ENCODE measurements around the gene ATP5MC3. TPM values are rescaled to one million over a fixed set of nuclear protein-coding genes. Genes with fewer than 3 reads are reported as not detected.

Gene ATP5MC3
- total and polyA plus RNA-seq, 2 of the 13 experiments (the other 11 are each of a cell fraction or from before 2014, with no cell fraction given): 676 to 1,007 TPM

- TF ChIP-seq ATF6 (CRISPR knock-in tag; conservative IDR thresholded peaks at IDR 0.05) (no peak), GABPB1 (CRISPR knock-in tag; IDR thresholded peaks at IDR 0.05) (no peak; the same call in 1 of the 2 replicates), ZNF747 (CRISPR knock-in tag; IDR thresholded peaks at IDR 0.05; ENCODE audit: borderline replicate concordance) (no peak), KAT2B (IDR thresholded peaks at IDR 0.05; ENCODE audit: borderline replicate concordance, low read depth, low read length) (no peak), CENPBD1 (CRISPR knock-in tag; IDR thresholded peaks at IDR 0.05; ENCODE audit: borderline replicate concordance, low read depth) (no peak), SETDB1 (CRISPR knock-in tag; IDR thresholded peaks at IDR 0.05; ENCODE audit: borderline replicate concordance) (no peak), SMAD9 (CRISPR knock-in tag; IDR thresholded peaks at IDR 0.05) (0 out of 2 replicates have a peak, but pooled peaks have one; percentile 57), SRF (IDR thresholded peaks at IDR 0.05; ENCODE audit: low read depth, low read length) (no peak), ZNF605 (CRISPR knock-in tag; IDR thresholded peaks at IDR 0.05) (peak; percentile 85), SIN3A (IDR thresholded peaks at IDR 0.05; ENCODE audit: borderline replicate concordance, low read depth, low read length) (peak; percentile 13; the same call in 1 of the 2 replicates), NFIC (IDR thresholded peaks at IDR 0.05; ENCODE audit: low read length) (no peak), MAZ (IDR thresholded peaks at IDR 0.05; ENCODE audit: borderline replicate concordance, low read depth, low read length) (no peak), MAZ (CRISPR knock-in tag; IDR thresholded peaks at IDR 0.05; ENCODE audit: low read depth) (no peak), ZNF234 (CRISPR knock-in tag; conservative IDR thresholded peaks at IDR 0.05) (no peak; the same call in 1 of the 2 replicates), ZNF253 (CRISPR knock-in tag; IDR thresholded peaks at IDR 0.05; ENCODE audit: borderline replicate concordance) (0 out of 2 replicates have a peak, but pooled peaks have one; percentile 6), ZNF282 (IDR thresholded peaks at IDR 0.05; ENCODE audit: partially characterized antibody) (no peak), TEAD3 (CRISPR knock-in tag; optimal IDR thresholded peaks at IDR 0.05; ENCODE audit: borderline replicate concordance) (no peak), STAT5B (CRISPR knock-in tag; IDR thresholded peaks at IDR 0.05) (no peak), MTF2 (CRISPR knock-in tag; IDR thresholded peaks at IDR 0.05; ENCODE audit: borderline replicate concordance) (no peak), ARNTL (CRISPR knock-in tag; IDR thresholded peaks at IDR 0.05) (0 out of 2 replicates have a peak, but pooled peaks have one; percentile 4)
- TF ChIP-seq, protein P1, sequence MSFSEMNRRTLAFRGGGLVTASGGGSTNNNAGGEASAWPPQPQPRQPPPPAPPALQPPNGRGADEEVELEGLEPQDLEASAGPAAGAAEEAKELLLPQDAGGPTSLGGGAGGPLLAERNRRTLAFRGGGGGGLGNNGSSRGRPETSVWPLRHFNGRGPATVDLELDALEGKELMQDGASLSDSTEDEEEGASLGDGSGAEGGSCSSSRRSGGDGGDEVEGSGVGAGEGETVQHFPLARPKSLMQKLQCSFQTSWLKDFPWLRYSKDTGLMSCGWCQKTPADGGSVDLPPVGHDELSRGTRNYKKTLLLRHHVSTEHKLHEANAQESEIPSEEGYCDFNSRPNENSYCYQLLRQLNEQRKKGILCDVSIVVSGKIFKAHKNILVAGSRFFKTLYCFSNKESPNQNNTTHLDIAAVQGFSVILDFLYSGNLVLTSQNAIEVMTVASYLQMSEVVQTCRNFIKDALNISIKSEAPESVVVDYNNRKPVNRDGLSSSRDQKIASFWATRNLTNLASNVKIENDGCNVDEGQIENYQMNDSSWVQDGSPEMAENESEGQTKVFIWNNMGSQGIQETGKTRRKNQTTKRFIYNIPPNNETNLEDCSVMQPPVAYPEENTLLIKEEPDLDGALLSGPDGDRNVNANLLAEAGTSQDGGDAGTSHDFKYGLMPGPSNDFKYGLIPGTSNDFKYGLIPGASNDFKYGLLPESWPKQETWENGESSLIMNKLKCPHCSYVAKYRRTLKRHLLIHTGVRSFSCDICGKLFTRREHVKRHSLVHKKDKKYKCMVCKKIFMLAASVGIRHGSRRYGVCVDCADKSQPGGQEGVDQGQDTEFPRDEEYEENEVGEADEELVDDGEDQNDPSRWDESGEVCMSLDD (CRISPR knock-in tag; IDR thresholded peaks at IDR 0.05; ENCODE audit: borderline replicate concordance): no peak; the same call in 1 of the 2 replicates
- TF ChIP-seq, protein P2, sequence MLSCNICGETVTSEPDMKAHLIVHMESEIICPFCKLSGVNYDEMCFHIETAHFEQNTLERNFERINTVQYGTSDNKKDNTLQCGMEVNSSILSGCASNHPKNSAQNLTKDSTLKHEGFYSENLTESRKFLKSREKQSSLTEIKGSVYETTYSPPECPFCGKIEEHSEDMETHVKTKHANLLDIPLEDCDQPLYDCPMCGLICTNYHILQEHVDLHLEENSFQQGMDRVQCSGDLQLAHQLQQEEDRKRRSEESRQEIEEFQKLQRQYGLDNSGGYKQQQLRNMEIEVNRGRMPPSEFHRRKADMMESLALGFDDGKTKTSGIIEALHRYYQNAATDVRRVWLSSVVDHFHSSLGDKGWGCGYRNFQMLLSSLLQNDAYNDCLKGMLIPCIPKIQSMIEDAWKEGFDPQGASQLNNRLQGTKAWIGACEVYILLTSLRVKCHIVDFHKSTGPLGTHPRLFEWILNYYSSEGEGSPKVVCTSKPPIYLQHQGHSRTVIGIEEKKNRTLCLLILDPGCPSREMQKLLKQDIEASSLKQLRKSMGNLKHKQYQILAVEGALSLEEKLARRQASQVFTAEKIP (CRISPR knock-in tag; IDR thresholded peaks at IDR 0.05; ENCODE audit: borderline replicate concordance): no peak
- TF ChIP-seq, protein P3, sequence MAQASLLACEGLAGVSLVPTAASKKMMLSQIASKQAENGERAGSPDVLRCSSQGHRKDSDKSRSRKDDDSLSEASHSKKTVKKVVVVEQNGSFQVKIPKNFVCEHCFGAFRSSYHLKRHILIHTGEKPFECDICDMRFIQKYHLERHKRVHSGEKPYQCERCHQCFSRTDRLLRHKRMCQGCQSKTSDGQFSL (CRISPR knock-in tag; IDR thresholded peaks at IDR 0.05): no peak
These were observed 14.3 kb downstream of the ATP5MC3 start (continued) for GRCh38 chr2:175167076-175167791.
